ENCODE measurements around the gene LCN10.
A peak's percentile ranks its signal among the peaks of the same experiment; 100 is the strongest.

LCN10 gene

GRCh38 chr9:136691316-136692184, 51.2 kb downstream of the LCN10 start:
- DNase-seq, result no peak
- Histone ChIP-seq H3K4me3 (ENCODE audit: low read depth, low read length) (no peak overlapping the region), H3K9me3 (ENCODE audit: severe bottlenecking) (no peaks in the 10 kb centered on the region), H3K27ac (no peak overlapping the region), H3K27me3 (ENCODE audit: insufficient read depth, low read depth, severe bottlenecking) (no peaks in the 10 kb centered on the region), H3K36me3 (no peaks in the 10 kb centered on the region)
- TF ChIP-seq, protein P1, sequence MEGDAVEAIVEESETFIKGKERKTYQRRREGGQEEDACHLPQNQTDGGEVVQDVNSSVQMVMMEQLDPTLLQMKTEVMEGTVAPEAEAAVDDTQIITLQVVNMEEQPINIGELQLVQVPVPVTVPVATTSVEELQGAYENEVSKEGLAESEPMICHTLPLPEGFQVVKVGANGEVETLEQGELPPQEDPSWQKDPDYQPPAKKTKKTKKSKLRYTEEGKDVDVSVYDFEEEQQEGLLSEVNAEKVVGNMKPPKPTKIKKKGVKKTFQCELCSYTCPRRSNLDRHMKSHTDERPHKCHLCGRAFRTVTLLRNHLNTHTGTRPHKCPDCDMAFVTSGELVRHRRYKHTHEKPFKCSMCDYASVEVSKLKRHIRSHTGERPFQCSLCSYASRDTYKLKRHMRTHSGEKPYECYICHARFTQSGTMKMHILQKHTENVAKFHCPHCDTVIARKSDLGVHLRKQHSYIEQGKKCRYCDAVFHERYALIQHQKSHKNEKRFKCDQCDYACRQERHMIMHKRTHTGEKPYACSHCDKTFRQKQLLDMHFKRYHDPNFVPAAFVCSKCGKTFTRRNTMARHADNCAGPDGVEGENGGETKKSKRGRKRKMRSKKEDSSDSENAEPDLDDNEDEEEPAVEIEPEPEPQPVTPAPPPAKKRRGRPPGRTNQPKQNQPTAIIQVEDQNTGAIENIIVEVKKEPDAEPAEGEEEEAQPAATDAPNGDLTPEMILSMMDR (IDR thresholded peaks at IDR 0.05; ENCODE audit: low read depth, low read length), result no peak

- H3K36me3 ChIP-seq, result no peaks in the 10 kb centered on the region; the same call in 1 of the 2 replicates
- no peak overlapping the region for H3K4me3 ChIP-seq (ENCODE audit: low read depth, low read length)
- DNase-seq, result no peak
- H3K27ac ChIP-seq, result no peak overlapping the region
- TF ChIP-seq, protein P1 (IDR thresholded peaks at IDR 0.05; ENCODE audit: low read depth, low read length), result no peak
- H3K9me3 ChIP-seq (ENCODE audit: severe bottlenecking), result no peaks in the 10 kb centered on the region
- H3K27me3 ChIP-seq (ENCODE audit: insufficient read depth, low read depth, severe bottlenecking), result no peaks in the 10 kb centered on the region
Measured at GRCh38 chr9:136690806-136691261, 51.9 kb downstream of the LCN10 start.

- Histone ChIP-seq H3K4me3 (ENCODE audit: low read depth, low read length) (no peak overlapping the region), H3K36me3 (peaks cover 3% of the 10 kb centered on the region; the same call in 1 of the 2 replicates), H3K27me3 (ENCODE audit: insufficient read depth, low read depth, severe bottlenecking) (no peaks in the 10 kb centered on the region), H3K9me3 (ENCODE audit: severe bottlenecking) (no peaks in the 10 kb centered on the region), H3K27ac (no peak overlapping the region)
- no peak for DNase-seq
- TF ChIP-seq, protein P1 (IDR thresholded peaks at IDR 0.05; ENCODE audit: low read depth, low read length), result no peak
Measured at GRCh38 chr9:136690104-136690805, 52.5 kb downstream of the LCN10 start.

DNA sequence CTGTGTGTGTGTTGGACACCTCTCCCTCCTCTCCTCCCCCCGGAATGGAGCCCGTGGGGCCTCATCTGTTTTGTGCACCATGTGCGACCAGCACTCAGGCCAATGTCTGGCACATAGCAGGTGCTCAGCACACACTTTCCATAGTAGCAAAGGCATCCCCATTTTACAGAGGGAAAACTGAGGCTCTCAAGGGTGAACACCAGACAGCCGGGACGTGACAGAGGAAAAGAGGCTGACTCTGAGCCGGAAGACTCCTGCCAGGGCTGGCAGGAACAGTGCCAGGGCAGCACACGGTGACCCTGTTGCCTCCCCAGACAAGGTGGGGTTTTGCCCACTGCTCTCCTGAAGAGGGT, 53.7 kb downstream of the LCN10 start:
- no peaks in the 10 kb centered on the region for H3K9me3 ChIP-seq (ENCODE audit: severe bottlenecking)
- TF ChIP-seq, protein P1 (IDR thresholded peaks at IDR 0.05; ENCODE audit: low read depth, low read length), result no peak
- no peaks in the 10 kb centered on the region for H3K27me3 ChIP-seq (ENCODE audit: insufficient read depth, low read depth, severe bottlenecking)
- H3K27ac ChIP-seq, result no peak overlapping the region
- H3K4me3 ChIP-seq (ENCODE audit: low read depth, low read length), result no peak overlapping the region
- DNase-seq, result no peak
- peaks cover 3% of the 10 kb centered on the region; the same call in 1 of the 2 replicates for H3K36me3 ChIP-seq

- H3K4me3 ChIP-seq (ENCODE audit: low read depth, low read length), result no peak overlapping the region
- H3K36me3 ChIP-seq, result peaks cover 3% of the 10 kb centered on the region; the same call in 1 of the 2 replicates
- TF ChIP-seq, protein P1 (IDR thresholded peaks at IDR 0.05; ENCODE audit: low read depth, low read length), result no peak
- H3K27ac ChIP-seq, result peak overlapping the region; percentile 71
- DNase-seq, result peak; percentile 68
- no peaks in the 10 kb centered on the region for H3K27me3 ChIP-seq (ENCODE audit: insufficient read depth, low read depth, severe bottlenecking)
- no peaks in the 10 kb centered on the region for H3K9me3 ChIP-seq (ENCODE audit: severe bottlenecking)
Measured at GRCh38 chr9:136688274-136689107, 54.2 kb downstream of the LCN10 start.
